DOHH2 (cell line): Measurements from ENCODE around the gene MAG.

Experiments
- H3F3A ChIP-seq: fragments of 200-600 bp; sonication (generic), shearing (Covaris generic); 2 replicates; pipeline ENCODE4 v1.6.0; 2016; ENCODE audit warnings: antibody characterized with exemption, mild to moderate bottlenecking; ENCODE audit not compliant: control insufficient read depth, insufficient read depth
- H3K27ac ChIP-seq: fragments of 200-600 bp; sonication (generic); 2 replicates; pipeline ENCODE4 v1.5.1; 2014; ENCODE audit warnings: low read depth, mild to moderate bottlenecking, low read length, moderate library complexity
- H3K27me3 ChIP-seq: fragments of 200-600 bp; sonication (generic); 2 replicates; pipeline ENCODE4 v1.6.1; 2014; ENCODE audit warnings: mild to moderate bottlenecking, low read length, mixed read lengths; ENCODE audit not compliant: control insufficient read depth
- H3K36me3 ChIP-seq: fragments of 200-600 bp; sonication (generic); 2 replicates; pipeline ENCODE4 v1.6.1; 2014; ENCODE audit warnings: mild to moderate bottlenecking, low read length, moderate library complexity, mixed read lengths; ENCODE audit not compliant: control insufficient read depth
- H3K4me1 ChIP-seq: fragments of 200-600 bp; sonication (generic); 2 replicates; pipeline ENCODE4 v1.6.1; 2014; ENCODE audit warnings: mild to moderate bottlenecking, low read length, mixed read lengths; ENCODE audit not compliant: control insufficient read depth
- H3K4me2 ChIP-seq: fragments of 200-600 bp; sonication (generic); 2 replicates; pipeline ENCODE4 v1.6.0; 2014; ENCODE audit warnings: mild to moderate bottlenecking, low read length, moderate library complexity
- H3K4me3 ChIP-seq: fragments of 200-600 bp; sonication (generic); 2 replicates; pipeline ENCODE4 v1.5.1; 2014; ENCODE audit warnings: mild to moderate bottlenecking, low read length, mixed read lengths
- H3K79me2 ChIP-seq: fragments of 200-600 bp; sonication (generic); 2 replicates; pipeline ENCODE4 v1.6.1; 2014; ENCODE audit warnings: mild to moderate bottlenecking, low read length, mixed read lengths; ENCODE audit not compliant: control insufficient read depth
- H3K9me2 ChIP-seq: fragments of 200-600 bp; sonication (generic); replicated peaks from 2 replicates; pipeline ENCODE4 v1.6.1; 2014; ENCODE audit warnings: mild to moderate bottlenecking, low read length, mixed read lengths; ENCODE audit not compliant: control insufficient read depth
- H3K9me3 ChIP-seq: fragments of 200-600 bp; sonication (generic); 2 replicates; pipeline ENCODE4 v1.6.1; 2014; ENCODE audit warnings: antibody characterized with exemption, low read length, mixed read lengths; ENCODE audit not compliant: control insufficient read depth, insufficient read depth
- H4K20me1 ChIP-seq: fragments of 200-600 bp; sonication (generic); 2 replicates; pipeline ENCODE4 v1.6.0; 2014; ENCODE audit warnings: low read depth, mild to moderate bottlenecking, antibody characterized with exemption, low read length, moderate library complexity; ENCODE audit not compliant: control insufficient read depth, insufficient read depth
- CTCF ChIP-seq: fragments of 200-600 bp; sonication (generic); IDR thresholded peaks from one replicate; pipeline ENCODE4 v1.5.1; 2014; ENCODE audit warnings: antibody characterized with exemption, mild to moderate bottlenecking, low read depth, low read length; ENCODE audit not compliant: poor library complexity, severe bottlenecking
- EZH2phosphoT487 ChIP-seq: fragments of 200-600 bp; sonication (generic); IDR thresholded peaks from 2 replicates; pipeline ENCODE4 v1.6.1; 2017; ENCODE audit warnings: borderline replicate concordance, mild to moderate bottlenecking, antibody characterized with exemption, low read length, moderate library complexity, mixed read lengths

The MAG gene

GRCh38 chr19:35337984-35338296 lies 46.0 kb downstream of the MAG start:
- peak overlapping the region; percentile 23 for H3K4me2 ChIP-seq
- H3K9me2 ChIP-seq: no peaks in the 10 kb centered on the region
- peaks cover 46% of the 10 kb centered on the region for H4K20me1 ChIP-seq
- H3K27ac ChIP-seq: peak overlapping the region; percentile 3; the same call in 1 of the 2 replicates
- peaks cover 76% of the 10 kb centered on the region for H3K79me2 ChIP-seq
- H3K4me3 ChIP-seq: no peak overlapping the region
- TF ChIP-seq CTCF: no peak
- no peak for TF ChIP-seq EZH2phosphoT487
- H3K27me3 ChIP-seq: no peaks in the 10 kb centered on the region
- peaks cover 100% of the 10 kb centered on the region for H3K36me3 ChIP-seq
- peaks cover 57% of the 10 kb centered on the region for H3F3A ChIP-seq
- no peaks in the 10 kb centered on the region for H3K9me3 ChIP-seq
- peaks cover 97% of the 10 kb centered on the region for H3K4me1 ChIP-seq

DNA sequence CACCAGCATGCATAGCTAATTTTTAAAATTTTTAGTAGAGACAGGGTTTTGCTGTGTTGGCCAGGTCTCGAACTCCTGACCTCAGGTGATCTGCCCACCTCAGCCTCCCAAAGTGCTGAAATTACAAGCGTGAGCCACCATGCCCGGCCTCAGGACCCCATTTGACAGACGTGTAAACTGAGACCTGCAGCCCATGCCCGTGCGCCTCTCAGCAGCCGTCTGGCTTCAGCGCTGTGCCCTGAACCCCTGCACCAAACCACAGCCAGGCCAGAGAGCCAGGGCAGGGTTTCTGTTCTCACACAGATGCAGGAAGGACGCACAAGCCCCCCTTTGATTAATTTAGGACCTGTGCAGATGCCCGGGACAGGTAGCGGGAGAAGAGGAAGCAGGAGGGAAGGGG lies 48.5 kb downstream of the MAG start:
- Histone ChIP-seq H3K79me2 (peaks cover 51% of the 10 kb centered on the region), H3F3A (peaks cover 64% of the 10 kb centered on the region), H3K4me2 (peak overlapping the region; percentile 7; the same call in 1 of the 2 replicates), H3K4me3 (no peak overlapping the region), H4K20me1 (peaks cover 46% of the 10 kb centered on the region), H3K27ac (no peak overlapping the region), H3K27me3 (no peaks in the 10 kb centered on the region), H3K9me3 (no peaks in the 10 kb centered on the region), H3K9me2 (no peaks in the 10 kb centered on the region), H3K4me1 (peaks cover 97% of the 10 kb centered on the region), H3K36me3 (peaks cover 100% of the 10 kb centered on the region)
- TF ChIP-seq CTCF (no peak), EZH2phosphoT487 (no peak)

- Histone ChIP-seq H3K4me2 (peak overlapping the region; percentile 7; the same call in 1 of the 2 replicates), H4K20me1 (peaks cover 42% of the 10 kb centered on the region), H3K27me3 (no peaks in the 10 kb centered on the region), H3K79me2 (peaks cover 45% of the 10 kb centered on the region), H3K9me3 (no peaks in the 10 kb centered on the region), H3K9me2 (no peaks in the 10 kb centered on the region), H3F3A (peaks cover 66% of the 10 kb centered on the region), H3K36me3 (peaks cover 100% of the 10 kb centered on the region), H3K27ac (no peak overlapping the region), H3K4me3 (no peak overlapping the region), H3K4me1 (peaks cover 97% of the 10 kb centered on the region)
- TF ChIP-seq EZH2phosphoT487 (no peak), CTCF (no peak)
Observed at GRCh38 chr19:35341006-35341405, 49.0 kb downstream of the MAG start.
